GM18907 (cell line): ENCODE measurements around the gene ZNRF2.

Experiments
- ATAC-seq: cut with Tn5 transposase; IDR thresholded peaks from one replicate; pipeline ENCODE4 v1.9.1; 2021; ENCODE audit warnings: mild to moderate bottlenecking, moderate library complexity; ENCODE audit not compliant: unreplicated experiment

Gene ZNRF2

DNA sequence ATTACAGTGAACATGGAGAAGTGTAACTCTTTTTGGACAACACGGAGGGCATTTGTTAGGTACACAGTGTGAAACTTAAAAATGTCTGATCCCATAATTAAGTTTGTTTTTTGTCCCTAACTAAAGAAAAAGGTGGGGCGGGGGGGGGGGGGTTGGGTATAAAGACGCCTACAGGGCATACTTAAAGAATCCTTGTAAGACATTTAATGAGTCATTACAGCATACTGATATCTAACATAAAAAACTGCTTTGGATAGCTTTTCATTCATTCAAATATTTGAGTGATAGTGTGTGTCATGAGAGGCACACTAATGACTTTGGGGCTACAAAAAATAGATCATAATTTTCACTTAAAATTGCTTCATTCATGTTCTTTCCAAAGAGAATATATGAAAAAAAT, 31.2 kb downstream of the ZNRF2 start:
- ATAC-seq = no peak

DNA sequence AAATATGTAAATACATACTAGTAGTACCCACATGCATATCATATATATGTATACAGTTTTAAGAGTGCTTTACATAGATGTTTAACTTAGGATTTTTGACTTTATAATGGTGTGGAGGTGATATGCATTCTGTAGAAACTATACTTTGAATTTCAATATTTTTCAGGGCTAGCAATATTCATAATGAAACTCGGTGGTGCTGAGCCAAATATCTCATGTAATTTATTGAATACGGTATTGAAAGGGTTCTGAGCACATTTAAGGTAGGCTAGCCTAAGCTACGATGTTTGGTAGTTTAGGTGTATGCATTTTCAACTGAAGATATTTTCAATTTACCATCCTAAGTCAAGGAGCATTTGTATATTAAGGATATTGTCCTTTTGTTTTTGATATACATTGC, 36.0 kb downstream of the ZNRF2 start:
- no peak for ATAC-seq

DNA sequence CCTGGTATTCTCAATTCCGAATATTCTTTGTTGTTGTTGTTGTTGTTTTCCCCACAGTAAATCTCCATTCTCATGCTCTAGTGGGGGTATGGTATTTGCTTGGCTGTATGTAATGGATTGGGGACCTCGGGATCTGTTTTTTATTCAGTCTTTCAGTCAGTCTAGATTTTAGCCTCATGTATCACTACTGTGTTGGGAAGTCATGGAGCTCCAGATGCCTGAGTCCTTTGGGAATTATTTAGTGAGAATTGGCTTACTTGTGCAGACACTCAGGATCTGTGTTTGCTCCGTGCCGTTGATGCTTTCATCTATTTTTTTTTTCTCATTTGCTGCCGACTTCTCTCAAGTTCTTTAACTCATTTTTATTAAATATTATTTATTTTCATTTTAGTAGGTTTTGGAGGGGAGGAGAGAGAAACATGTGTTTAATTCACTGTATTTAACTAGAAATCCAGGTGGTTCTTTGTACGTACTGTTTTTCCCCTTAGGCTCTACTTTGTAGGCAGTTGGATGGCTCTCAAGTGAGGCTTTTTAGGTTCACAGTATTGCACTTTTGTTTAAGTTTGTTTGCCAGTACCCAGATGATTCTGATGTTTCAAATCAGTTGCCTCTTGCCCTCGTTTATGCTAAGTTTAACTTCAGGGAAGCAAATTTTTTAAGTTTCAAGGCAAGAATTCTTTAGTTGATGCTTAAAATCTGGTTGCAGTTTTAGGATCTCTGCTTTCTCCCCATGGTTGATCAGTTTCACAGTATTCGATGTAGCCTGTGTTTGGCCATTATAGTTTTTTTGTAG, 36.9 kb downstream of the ZNRF2 start:
- ATAC-seq = no peak

DNA sequence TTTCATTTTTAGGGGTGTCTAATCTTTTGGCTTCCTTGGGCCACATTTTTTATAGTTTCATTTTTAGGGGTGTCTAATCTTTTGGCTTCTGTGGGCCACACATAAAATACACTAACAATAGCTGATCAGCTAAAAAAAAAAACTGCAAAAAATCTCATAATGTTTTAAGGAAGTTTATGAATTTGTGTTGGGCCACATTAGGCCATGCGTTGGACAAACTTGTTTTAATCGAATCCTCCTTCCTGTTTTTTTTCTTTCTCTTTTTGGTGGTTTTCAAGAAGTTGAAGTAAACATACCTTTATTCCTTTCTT, 37.4 kb downstream of the ZNRF2 start:
- ATAC-seq = no peak

DNA sequence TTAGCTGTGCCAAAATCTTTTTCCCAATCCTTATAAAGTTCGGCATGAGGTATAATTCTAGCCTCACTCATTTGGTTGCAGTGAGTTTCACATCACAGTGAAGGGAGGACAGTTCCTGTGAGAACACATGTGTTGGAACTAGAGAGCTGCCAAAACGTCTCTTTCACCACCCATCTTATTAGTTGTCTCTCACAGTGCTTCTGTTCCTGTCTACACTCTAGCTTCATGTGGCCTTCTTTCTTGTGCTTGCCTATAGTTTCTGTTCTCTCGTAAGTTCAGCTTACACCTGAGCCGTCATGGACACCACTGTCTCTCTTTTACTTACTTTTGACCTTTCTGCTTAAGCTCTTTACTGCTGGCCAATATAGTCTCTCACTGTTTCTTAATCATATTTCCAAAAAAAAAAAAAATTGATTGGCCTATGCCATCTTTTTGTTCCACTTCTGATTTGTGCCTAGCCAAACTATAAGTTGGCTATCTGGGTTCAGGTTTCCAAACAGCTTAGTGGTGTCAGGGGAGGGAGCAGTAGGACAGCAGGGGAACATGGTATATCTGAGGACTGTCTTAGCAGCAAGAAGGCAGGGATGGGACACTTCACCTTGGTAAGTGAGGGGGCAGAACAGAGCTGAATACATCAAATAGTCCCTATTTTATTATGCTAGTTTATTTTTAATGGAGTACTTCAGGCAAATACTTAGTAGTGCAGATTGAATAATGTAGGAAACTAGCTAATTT, 38.0 kb downstream of the ZNRF2 start:
- peak; percentile 79 for ATAC-seq

DNA sequence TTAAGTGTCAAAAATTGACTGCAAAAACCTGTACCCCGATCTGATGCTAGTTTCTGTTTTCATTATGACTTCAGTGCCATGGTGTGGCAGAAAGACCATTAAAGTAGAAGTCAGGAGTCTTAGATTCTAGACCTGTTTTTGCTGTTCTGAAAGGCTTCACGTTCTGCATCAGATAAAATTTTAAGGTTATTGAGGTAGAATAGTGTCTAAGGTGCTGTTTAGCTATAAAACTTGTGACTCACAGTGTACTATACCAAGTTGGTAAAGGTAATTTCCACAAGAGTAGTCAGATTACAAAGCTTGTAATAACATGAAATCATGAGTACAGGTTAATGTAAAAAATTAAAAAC, 38.6 kb downstream of the ZNRF2 start:
- ATAC-seq = peak; percentile 71

DNA sequence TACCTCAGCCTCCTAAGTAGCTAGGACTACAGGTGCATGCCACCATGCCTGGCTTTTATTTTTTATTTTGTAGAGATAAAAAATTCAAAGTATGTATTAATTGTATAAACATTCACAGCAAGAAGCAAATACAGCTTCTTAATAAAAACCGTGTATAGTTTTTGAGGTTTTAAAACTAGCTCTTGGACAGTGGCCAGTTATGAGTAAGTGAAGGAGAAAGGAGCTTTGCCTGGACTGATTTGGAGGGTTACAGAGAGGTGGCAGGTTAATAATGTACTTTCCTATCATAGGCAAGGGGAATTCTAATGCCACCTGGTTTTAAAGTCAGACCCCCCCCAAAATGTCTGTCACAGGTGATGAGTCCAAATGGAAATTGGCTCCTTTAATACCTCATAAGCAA, 43.4 kb downstream of the ZNRF2 start:
- ATAC-seq = no peak

DNA sequence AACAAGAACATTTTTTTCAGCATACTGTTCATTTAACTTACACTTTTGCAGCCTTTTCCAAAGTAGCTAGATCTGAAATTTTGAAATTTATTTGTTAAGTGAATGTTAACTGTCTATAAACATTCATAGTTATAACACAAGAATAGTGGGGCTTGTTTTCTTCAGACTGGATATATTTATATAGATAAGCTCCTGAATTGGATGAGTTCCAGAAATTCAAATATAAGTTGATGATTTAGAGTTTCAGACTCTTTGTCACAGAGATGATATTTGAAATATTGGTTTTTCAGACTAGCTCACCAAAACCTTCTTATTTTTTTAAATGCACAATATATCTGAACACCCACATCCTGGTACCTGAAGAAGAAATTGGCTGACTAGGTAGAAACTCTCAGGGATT, 44.0 kb downstream of the ZNRF2 start:
- ATAC-seq = no peak

DNA sequence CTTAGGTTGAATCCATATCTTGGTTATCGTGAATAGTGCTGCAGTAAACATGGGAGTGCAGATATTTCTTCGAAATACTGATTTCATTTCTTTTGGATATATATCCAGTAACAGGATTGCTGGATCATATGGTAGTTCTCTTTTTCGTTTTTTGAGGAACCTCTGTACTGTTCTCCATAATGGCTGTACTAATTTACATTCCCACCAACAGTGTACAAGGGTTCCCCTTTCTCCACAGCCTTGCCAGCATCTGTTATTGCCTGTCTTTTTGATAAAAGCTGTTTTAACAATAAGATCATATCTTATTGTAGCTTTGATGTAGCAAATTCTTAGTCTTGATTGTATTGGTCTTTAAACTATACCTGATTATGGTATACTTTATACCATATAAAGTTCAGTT, 45.3 kb downstream of the ZNRF2 start:
- ATAC-seq = no peak

DNA sequence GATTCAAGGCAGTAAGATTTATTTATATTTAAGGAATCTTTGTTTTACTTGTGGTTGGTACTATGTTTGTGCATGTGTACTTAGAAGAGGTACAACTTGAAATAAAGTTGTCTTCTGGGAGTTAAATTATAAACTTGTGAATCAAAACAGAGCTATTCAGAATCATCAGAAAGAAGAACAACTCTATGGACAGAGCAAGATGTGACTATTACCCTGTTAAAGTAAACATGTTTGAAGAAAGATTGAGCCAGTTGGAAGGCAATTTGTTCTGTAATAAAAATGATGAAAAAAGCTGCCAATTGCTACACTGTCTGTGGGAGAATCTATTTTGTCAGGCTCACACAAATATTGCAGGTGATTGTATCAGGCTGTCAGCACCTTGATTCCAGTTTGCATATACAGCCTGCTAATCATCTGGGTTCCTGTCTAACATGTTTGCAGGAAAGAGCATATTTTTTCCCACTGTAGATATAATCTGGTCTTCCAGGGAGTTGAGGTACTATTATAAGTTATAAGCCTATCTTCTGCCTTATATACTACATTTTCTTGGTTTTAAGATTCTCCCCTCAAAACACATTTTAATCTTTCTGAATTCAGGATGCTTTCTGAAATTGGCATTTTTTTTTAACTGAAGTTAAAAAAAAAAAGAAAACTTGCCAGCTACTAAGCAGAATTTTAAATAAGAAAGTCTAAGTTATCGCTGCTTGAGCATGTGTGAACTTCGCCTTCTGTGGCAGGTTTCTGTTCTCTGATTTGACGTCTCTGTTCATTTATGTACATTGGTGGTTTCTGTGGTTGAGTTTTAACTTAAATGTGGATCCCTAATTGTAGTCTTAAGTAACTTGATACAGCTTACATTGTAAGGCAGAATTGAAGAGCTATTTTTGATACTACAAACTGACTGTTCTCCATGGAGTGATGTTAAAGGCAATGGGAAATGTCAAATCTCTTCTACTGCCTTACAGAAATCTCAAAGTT, 46.0 kb downstream of the ZNRF2 start:
- ATAC-seq = peak; percentile 88

DNA sequence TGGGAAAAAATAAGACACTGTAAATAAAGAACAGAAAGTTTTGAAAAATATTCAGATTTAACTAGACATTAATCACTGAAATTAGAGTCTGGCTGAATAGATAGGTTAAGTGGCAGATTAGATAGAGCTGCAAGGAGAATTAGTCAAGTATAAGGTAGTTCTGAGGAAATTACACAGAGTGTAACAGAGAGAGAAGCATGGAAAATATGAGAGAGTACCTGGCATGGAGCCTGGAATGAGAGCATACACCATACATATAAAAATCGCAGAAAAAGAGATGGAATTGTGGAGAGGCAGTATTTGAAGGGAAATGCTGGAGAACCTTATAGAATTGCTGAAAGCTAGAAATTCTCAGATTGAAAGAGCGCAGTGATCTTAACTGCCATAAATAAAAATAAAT, 46.9 kb downstream of the ZNRF2 start:
- ATAC-seq = no peak

DNA sequence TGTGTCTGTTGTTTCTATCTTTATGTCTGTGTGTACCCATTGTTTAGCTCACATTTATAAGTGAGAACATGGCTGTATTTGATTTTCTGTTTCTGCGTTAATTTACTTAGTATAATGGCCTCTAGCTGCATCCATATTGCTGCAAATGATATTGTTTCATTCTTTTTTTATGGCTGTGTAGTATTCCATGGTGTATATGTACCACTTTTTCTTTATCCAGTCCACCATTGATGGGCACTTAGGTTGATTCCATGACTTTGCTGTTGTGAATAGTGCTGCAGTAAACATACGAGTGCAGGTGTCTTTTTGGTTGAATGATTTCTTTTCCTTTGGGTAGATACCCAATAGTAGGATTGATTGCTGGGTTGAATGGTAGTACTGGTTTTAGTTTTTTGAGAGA, 48.2 kb downstream of the ZNRF2 start:
- no peak for ATAC-seq

DNA sequence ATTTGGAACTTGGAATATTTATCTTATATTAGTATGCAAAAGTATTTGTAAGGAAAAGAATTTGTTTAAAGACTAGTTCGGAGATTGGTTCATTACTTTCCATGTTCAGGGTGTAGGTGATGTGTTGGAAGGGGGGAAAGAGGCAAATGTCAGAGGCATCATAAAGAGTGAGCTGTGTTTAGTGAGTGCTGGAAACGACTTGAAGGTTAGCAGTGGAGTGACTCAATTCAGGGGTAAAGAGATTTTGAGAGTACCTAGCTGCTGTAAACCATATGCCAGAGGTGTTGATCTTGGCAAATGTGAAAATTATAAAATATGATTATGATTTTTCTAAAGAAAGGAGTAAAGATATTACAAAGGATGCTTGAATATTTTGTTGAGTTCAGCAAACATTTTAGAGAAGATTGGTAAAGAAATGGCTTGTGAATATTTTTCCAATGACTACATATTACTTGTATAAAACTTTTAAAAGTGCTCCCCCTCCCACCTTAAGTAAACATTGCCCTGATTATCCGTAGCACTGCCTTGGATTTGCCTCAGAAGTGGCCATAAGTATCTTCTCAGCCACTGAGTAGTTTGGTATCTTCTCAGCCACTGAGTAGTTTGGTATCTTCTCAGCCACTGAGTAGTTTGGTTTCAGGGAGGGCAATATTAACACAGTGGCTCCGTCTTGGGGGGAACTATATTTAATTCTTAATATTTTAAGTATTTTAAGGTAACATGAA, 51.5 kb downstream of the ZNRF2 start:
- ATAC-seq = no peak

DNA sequence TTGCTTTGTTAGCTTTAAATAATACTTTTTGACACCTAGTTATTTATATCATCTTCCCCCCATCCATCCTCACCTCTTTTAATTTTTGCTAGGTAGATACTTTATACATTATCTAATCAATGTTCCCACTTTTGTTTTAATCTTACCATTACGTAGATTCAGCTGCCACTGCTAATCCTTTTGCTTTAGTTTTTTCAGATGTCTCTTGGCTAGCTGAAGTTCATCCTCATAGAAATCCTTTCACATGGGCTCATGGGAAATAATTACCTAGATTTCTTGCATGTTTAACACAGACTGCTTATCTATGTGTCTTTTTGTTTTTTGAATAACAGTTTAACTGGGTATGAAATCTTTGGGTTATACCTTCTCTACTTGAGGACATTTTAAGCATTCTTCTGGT, 60.1 kb downstream of the ZNRF2 start:
- no peak for ATAC-seq

DNA sequence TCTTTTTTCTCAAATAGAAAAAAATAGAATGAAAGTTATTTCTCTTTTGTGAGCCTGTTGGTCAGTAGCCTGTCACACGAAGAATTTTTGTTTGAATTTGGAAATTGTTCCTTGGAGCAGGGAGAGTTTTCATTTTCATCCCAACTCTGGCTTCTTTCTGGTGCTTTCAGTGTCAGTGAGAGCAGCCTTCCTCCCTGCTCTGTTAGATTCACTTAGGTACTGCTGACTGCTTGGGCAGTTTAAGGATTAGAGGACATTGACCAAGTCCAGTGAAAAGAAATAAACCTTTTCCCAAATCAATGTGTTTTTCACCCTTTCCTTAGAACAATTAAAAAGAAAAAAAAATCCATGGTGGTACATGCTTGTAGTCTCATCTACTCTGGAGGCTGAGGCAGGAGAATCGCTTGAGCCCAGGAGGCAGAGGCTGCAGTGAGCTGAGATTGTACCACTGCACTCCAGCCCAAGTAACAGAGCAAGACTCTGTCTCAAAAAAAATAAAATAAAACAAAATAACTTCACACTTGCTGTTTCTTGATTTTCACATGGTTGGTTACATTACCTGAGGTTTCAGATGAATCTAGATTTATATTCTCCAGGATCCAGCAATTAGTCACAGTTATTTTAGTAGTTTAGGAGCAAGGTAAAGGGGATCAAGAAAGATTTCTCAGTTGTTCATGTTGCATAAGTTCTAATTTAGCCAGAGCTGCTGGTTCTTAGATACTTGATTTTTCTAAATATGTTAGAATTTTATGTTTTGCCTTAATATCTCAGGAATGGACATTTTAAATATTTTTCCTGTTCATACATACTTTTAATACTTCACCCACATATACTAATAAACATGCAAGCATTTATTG, 63.1 kb downstream of the ZNRF2 start:
- peak; percentile 22 for ATAC-seq

DNA sequence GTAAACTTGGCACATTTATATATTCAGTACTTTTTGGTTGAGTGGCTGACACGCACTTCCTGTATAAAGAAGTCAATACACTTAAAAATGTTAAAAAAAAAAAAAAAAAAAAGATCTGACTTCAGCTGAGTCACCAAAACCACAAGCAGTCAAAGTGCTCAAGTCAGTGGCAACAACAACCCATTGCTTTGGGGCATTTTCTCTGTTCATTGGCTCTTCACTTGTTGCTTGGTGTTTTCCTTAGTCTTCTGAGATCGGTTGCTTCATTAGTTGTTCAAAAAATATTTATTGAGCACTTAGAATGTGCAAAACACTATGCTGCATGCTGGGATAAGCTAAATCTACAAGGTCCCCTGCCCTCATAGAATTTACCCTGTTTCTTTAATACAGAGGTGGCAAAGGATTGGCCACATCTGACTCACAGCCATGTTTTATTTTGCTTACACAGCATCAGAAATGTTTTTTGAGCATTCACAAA, 63.7 kb downstream of the ZNRF2 start:
- peak; percentile 78 for ATAC-seq

DNA sequence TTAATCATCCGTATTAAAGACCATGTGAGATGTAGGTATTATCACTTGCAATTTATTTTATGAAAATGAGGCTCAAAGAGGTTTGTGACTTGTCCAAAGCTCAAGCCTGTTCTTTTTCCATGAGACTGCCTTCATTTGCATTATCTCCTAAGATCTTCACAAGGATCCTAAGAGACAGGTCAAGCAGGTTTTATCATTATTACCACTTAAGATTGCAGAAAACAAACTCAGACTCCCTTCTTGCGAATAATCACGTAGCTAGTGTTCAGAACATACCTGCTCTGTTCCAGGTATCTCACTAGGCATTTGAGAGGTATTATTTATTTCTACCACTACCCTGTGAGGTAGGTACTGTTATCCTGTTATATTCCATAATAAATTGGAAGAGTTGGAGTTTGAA, 64.8 kb downstream of the ZNRF2 start:
- ATAC-seq = no peak

DNA sequence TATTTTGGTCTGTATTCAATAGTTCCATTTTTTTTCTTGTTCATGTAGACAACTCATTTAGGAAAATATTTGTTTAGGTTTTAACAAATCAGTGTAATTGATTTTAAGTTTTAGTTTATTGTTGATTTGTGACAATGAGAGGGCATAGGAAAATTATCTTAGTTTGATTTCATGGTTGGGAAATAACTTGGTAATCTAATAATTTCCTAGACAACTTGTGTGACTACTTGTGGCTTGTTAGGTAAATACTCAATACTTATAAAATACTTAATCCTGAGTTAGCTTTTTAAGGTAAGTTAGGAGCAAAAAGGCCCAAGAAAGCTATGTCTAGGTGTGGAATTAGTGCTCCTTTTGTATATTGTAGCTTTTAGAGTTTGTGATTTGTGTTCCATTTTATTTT, 65.4 kb downstream of the ZNRF2 start:
- ATAC-seq = no peak

DNA sequence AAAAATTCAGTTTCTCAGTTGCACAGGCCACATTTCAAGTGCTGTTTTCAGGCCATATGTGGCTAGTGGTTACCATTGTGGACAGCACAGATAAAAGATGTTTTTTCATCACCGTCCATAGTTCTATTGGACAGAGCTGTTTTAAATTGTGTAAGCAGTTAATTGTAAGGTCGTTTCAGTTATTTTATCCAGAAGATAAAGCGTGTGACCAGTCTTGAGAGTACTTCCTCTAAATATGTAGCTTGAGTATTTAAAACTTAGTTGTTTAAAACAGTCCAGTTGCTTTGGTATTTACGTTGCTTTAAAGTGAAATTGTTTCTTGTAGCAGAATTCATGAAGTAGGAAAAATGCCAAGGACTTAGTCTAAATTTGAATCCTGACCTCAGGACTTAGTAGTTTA, 66.9 kb downstream of the ZNRF2 start:
- ATAC-seq = no peak

DNA sequence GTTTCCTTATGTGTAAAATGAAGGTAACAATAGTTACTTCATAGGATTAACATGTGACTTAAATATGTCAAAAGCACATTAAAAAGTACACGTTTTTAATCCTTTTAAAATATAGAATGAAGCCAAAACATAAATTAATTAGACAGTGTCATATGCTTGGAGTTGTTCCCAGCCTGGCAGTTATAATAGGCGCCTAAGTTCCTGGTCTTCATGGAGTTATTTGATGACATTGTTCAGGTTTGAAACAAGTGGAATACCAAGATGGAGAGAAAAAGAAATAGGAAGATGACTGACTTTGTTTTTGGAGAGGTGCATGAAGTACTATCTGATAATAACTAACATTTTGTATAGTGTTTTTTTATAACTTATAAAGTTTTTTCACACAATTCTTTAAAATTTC, 67.3 kb downstream of the ZNRF2 start:
- ATAC-seq = no peak
